GM18519 (cell line): Measurements from ENCODE around the gene METRNL.
"Not testable (repeated sequence)": the region's sequence is repeated elsewhere in the genome, so short reads cannot be mapped to it uniquely, and the experiment has no call there.

Experiments used
- ATAC-seq: cut with Tn5 transposase; IDR thresholded peaks from one replicate; pipeline ENCODE4 v1.9.1; 2021; ENCODE audit warnings: mild to moderate bottlenecking, moderate library complexity; ENCODE audit not compliant: unreplicated experiment, low FRiP score

METRNL gene

DNA sequence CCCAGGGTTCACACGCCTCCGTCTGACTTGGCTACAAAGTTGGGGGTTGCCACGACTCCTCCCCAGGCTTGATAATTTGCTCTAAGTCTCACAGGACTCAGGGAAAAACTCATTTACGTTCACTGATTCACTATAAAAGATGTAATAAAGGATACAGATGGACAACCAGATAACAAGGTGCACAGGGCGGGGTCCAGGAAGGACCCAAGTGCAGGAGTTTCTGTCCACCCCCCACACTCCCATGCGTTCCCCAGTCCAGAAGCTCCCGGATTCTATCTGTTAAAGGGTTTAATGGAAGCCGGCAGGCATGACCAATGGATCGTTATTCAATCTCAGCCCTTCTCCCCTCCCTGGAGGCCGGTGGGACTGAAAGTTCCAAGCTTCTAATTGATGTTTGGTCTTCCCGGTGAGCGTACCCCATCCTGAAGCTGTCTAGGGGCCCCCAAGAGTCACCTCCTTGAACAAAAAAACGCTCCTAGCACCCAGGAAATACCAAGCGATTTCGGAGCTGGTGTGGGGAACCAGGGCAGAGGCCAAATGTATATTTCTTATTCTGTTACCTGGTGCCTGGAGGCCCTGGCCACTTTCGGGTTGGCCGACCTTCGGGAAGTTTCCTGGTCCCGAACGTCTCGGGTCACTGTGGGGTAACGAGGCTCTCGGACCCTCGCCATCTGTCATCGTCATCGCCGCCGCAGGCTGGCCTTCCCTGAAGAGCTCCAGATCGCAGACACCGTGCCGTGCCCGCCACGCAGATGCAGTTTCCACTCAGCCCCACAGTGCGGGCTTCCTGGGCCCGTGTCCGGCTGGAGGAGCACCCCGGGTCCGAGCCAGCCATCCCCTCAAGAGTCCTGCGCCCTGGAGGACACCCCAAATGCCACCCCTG, 13.5 kb upstream of the METRNL start:
- no peak for ATAC-seq

DNA sequence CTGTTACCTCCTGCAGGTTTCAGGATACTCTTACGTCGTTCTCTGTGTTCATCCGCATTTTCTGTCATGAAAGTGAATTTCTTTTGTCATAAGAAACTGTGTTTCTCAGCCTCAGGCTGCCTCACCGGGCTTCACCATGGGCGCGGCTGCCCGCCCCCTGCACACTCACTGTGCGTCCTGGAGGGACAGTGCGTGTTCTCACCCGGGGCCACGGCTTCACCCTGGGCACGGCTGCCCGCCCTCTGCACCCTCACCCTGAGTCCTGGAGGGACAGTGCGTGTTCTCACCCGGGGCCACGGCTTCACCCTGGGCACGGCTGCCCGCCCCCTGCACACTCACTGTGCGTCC, 12.9 kb upstream of the METRNL start:
- ATAC-seq, result not testable (repeated sequence)

DNA sequence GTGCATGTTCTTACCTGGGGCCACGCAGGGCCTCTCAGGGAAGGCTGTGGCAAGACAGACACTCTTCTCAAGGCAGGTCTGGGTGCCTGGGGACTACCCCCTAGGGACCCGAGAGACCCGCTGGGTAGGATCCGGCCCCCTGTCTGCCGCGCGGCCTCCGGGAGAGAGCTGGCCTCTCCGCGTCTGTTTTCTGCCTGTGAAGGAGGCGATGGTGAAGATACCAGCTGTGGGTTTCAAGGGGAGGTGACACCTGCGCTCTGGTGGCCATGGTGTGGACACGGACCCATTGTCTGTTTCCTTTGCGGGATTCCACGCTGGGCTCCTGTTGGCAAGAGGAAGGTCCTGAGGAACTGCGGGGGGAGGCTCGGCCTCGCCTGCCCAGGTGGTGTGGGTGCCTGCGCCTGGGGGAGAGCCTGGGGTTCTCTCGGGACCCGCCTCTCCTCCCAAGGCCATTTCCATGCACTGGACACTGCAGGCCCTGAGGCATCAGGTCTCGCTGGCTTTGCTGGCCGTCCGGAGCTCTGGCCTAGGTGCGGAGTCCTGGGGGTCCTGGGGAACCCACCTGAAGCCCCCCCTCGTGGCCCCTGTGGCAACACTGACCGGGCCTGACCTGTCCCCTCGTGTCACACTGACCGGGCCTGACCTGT, 12.2 kb upstream of the METRNL start:
- ATAC-seq, result no peak

DNA sequence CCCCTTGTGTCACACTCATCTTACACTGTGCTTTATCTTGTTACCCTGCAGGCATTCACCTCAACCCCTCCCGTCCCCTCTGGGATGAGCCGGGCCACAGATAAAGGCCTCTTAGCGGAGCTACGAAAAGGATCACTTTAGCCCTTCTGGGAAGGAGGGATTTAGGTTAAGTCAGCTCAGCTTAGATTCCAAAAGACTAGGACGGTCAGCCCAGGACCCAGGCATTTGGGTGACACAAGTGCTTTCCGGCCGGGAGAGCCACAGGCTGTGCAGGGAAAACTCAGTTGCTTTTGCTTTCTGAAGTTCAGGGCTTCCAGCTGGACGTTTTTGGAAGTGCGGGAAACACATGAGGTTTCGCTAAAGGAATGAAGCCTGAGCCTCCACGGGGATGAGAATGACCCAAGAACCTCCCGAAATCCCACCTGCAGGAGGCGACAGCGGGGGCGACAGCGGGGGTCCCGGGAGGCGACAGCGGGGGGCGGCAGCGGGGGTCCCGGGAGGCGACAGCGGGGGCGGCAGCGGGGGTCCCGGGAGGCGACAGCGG, 11.6 kb upstream of the METRNL start:
- no peak for ATAC-seq

DNA sequence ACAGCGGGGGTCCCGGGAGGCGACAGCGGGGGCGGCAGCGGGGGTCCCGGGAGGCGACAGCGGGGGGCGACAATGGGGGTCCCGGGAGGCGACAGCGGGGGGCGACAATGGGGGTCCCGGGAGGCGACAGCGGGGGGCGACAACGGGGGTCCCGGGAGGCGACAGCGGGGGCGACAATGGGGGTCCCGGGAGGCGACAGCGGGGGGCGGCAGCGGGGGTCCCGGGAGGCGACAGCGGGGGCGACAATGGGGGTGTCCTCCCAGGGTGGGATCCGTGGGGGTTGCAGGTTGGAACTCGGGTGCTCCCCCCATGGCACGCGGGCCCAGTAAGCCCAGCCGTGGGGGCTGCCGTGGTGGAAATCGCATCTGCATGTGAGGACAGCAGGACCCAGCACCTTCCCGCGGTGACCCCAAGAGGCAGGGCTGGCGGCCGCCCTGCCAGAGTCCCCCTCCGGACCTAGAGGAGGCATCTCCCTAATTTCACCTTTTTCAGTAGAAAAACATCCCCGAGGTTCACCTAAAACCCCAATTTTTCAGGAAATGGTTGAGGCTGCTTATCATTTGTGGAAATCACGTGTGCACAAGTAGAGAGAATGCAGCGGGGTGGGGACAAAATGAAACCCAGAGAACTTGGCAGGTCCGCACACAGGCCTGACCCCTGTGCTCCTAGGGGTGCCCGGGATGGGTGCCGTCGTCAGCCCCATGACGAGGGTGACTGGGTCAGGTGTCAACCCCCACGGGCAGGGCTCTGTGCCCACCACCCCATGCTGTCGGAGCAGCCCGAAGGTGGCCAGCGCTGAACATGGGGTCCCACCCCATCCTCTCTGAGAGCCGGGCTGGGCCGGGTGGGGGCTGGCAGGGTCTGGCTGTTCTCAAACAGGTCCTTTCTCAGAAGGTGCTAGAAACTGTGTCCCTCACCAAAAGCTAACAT, 10.5 kb upstream of the METRNL start:
- ATAC-seq, result no peak

DNA sequence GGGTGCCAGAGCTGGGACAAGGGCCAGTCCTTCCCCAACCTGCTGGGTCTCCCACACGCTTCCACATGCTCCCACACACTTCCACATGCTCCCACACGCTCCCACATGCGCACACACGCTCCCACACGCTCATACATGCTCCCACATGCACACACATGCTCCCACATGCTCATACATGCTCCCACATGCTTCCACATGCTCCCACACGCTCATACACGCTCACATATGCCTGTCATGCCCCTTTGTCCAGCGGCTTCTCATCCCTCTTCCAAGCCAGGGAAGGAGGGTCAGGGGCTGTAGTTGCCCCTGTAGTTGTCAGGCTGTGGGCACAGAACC, 9.9 kb upstream of the METRNL start:
- ATAC-seq, result no peak

DNA sequence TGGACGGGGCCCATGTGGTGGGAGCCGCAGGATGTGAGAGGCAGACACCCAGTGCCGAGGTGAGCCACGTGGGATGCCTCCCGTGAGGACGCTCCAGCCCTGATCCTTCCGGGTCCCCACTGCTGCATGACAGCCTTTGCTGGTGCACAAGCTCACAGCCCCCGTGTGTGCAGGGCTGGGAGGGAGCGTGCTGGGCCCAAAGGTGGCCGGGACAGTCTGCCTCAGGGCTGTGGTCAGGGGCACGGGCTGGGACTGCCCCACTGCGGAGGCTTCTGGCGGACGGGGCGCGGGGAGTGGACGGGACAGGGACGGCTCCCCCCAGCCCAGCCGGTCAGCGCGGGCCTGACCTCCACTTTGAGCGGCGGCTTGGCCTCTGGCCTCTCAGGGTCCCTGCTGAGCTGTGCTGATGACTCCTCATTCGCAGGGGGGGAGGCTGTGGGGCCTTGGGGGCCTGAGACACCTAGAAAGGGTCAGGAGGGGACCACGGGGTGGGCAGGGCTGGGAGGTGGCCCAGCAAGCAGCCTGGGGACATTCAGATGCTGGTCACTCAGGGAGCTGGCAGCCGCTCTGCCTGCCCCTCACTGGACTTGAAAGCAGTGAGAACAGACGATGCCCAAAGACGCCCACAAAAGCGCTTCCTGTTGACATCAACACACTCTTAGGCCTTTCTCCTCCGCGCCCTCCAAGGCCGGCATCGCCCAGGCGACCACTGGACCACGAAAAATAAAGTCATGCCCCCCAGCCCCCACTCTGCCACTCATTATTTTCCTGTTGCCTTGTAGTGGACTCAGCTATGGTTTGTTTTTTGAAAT, 9.3 kb upstream of the METRNL start:
- no peak for ATAC-seq

DNA sequence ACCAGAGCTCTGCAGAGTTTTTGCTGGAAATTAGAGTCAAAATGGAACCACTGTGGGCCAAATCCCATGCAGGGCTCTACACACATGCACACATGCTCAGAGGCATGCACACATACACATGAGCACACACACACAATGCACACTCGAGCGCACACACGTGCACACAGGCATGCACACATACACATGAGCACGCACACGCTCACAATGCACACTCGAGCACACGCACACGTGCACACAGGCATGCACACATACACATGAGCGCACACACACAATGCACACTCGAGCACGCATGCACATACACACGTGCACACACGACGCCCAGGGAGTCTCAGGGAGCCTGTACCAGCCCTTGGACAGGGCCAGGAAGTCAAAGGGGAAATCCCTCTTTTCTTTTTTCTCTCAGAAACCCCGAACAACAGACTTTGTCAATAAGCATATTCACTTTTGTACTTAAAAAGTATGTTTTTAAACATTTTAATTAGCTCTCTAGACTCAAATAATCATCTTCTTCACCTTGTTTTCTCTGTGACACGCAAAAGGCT, 8.5 kb upstream of the METRNL start:
- ATAC-seq, result no peak

DNA sequence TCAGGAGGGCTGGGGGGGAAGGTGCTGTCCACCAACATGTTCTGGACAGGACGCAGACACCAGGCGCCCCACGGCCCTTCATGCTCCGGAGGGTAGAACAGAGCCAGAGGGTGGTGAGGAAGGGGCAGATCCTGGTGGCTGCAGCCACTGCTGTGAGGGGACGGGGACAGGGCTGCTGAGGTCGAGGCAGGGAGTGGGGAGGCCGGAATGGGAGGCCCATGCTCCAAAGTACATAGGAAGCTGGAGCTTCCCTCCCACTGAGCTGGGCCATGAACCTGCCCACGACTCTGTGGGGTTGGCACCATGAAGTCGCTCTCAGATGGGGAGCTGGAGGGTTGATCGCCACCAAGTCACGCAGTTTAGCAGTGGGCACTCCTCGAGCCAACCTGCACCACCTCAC, 8.0 kb upstream of the METRNL start:
- no peak for ATAC-seq

DNA sequence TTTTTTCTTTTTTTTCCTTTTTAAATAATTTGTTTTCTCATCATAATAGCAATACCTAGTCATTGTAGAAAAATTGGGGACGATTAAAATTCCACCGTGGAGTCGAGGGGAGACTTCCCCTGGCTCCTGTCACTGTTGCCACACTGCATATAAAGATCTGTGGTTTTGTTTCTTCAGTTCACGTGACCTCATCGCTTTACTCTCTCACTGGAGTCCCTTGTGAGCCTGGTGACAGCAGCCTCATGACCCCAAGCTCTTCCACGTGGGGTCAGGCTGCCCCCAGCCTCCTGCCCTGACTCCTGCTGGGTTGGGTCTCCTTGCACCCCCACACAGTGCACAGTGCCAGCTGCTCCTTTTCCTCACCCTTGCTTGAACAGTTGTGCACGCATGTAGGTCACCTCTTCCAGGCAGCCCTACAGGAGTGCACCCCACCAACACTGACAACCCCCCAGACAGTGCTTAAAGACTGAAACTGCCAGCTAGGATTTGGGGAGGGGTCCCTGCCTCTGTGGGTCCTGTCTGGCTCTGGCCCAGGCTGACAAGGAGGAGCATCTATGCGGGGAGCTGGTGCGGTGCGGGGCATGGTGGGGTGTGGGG, 7.3 kb upstream of the METRNL start:
- no peak for ATAC-seq

DNA sequence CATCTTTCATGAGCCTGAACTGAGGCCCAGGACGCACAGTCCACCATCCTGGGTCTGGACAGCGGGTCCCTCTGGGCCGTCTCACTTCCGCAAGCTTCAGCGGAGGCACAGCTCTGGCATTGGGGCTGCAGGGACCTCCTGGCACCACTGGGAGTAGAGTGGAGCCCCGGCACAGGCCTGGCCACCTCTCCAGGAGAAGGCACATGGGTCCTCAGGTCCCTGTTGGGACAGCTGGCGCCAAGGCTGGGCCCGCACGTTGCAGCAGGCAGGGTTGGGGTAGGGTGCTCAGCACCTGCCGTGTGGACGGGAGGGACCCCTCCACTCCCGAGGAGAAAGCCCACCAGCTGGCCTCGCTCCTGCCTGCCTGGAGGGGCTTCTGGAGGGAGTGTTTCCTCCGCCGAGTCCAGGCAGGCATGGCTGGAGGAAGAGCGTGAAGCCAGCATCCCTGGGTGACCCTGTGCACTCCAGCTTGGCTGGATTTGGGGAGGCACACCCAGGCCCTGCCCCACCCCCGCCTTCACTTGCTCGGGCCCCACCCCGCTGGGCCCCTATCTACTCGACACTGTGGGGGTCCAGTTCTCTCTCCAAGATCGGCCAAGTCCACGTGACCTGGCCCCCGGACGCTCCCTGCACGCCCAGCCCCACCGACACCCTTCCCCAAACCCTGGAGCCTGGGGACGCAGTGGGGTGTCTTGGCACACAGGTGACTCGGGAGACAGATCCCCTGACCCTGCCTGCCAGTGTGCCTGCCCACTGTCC, 6.6 kb upstream of the METRNL start:
- ATAC-seq, result no peak

DNA sequence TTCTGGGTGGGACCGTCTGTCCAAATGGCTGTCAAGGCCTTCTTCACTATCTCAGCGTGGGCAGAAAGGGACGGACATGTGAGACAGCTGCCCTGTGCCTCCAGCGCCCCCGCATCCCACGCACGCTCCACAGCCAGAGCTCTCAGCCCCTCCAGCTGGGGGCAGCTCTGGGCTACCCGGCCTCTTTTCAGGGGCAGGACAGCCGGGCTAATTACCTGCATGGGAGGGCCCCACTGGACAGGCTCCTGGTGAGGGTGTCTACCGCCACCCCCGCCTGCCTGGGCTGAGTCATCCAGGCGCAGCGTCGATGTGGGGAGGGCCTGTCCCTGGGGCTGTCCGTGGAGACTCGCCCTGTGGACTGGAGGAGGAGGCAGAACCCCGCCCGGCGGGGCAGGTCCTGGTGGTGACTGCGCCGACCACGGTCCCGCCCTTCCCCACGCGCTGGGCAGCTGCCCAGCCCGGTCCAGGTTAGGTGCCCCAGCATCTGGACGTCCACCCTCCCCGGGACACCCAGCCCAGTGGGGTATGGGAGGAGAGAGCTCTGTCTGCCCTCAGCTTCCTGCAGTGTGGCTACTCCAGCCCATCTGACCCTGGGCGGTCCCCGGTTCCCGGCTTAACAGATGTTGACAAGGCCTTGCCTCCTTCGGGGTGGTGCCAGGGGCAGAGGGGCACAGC, 5.9 kb upstream of the METRNL start:
- ATAC-seq, result no peak

DNA sequence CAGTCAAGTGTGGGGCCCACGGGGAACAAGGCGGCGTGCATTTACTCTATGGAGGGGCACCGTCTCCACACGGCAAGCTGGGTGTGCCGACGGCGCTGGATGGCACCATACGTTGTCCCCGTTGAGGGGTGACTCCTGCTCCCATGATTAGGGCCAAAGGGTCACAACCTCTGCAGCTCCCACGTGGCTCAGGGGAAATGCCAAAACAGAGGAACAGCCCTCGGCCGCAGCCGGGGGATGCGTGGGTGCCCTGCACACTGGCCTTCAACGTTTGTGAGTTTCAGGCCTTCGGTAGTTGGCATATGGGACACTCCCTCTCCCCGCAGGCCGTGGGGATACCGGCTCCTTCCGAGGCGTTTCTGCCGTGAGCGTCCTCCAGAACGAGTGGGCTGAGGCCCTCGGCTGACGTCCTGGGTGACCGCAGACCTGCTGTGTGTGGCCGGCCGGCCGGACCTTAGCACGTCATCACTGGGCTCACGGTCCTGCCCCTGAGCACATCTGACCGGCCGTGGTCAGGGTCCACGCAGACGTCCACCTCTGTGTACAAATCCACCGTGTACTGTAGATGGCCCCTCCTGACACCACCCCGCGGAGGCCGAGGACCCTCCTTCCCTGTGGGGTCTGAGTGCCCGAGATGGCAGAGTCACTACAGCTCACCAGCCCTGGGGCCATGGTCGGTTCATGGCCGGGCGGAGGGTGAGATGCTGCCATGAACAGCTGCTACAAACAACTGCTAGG, 4.8 kb upstream of the METRNL start:
- no peak for ATAC-seq

DNA sequence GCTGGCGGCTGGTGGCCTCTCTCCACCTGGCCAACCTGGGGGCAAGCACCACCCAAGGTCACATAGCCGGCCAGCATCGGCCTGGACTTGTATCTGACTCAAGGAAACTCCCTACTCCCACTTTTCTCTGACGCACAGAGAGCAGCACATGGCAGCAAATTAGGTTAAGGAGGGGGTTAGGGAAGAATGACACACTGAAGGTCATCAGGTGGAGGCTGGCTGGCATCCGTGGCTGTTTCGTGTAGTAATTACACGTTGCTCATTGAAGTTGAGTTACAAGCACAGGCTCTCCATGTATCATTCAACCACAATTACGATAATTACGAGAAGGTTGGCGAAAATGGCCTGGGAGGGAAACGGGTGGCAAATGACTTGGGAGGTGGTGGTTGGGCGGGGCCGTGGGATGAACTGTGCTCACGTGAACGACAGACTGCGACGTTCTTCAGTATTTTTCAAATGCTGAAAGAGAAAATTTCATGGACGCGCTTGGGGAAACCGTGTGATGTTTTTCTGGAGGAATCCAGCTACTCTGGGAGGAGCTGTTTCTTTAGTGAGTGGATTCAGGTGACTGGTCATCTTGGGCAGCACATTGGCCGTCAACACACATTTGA, 4.0 kb upstream of the METRNL start:
- ATAC-seq, result no peak

DNA sequence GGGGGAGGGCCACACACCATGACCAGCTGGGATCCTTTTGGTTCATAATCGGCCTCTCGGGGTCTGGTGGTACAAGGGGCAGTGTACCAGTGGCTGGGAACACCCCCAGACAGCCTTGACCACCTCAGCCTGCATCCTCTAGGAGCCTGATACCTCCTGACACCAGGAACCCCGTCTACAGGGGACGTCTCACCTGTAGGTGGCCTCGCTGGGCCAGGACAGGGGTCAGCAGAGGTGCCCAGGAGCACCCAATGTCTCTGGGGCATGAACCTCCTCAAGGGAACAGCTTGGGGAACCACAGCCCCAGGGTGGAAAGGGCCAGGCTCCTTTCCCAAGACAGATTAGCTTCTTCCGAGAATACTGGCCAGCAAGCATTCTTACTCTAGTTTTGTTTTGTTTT, 2.5 kb upstream of the METRNL start:
- no peak for ATAC-seq

DNA sequence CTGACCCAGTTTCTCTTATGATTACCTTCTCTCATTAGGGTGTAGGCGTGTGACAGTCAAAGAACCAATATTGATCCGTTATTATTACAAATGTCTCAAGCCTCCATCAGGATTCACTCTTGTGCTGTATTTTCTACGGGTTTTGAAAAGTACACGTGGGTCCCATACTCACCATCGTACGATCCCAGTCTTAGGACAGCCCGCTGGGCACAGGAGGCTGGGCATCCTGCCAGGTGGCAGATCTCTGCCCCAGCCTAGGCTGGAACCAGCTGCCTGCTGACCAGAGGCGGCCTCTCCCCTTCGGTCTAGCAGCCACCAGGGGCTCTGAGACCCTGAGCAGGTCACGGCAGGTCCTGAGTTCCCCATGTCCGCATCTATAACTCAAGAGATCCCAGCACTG, 2.0 kb upstream of the METRNL start:
- no peak for ATAC-seq

DNA sequence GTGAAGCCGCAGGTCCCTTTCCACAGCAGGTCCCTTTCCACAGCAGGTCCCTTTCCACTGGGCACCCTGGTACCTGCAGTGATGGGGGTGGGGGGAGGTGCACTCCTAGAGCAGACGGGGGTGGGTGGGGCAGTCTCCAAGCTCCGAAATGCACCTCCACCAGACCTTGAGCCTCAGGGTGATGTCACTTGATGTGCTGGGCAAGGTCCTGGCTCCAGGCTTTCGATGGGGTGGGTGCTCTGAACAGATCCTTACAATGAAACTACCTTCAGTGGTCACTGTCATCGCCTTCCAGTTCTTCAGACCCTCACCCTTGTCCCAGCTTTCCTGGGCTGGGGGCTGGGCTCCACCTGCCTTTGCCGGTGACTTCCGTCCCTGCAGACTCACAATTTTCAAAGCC, 1.5 kb upstream of the METRNL start:
- ATAC-seq, result no peak
